Heart right ventricle (tissue), 16 donors: ENCODE results near the gene SEMA3D. TPM values are rescaled to one million over a fixed set of nuclear protein-coding genes. Genes with fewer than 3 reads are reported as not detected.

ENCODE experiments used
- ATAC-seq, 8 donors: fragments of 200-7000 bp; cut with Tn5 transposase; one replicate each; pipeline ENCODE4 v1.9.1; 2020; ENCODE audit warnings: mild to moderate bottlenecking in 8 of 8, moderate library complexity in 8 of 8, moderate number of reproducible peaks in 1 of 8
- DNase-seq, 2 donors: peaks; one replicate each; pipeline ENCODE4 v3.0.0-alpha.2; 2020
- H3K27ac ChIP-seq, 10 donors: fragments of 200-600 bp; sonication (generic) in 2 of 10; one replicate each; pipeline versions ENCODE4 v1.5.0 to v1.8.0; 2020 to 2022; ENCODE audit warnings: mild to moderate bottlenecking in 3 of 10
- H3K27me3 ChIP-seq, 7 donors: fragments of 200-600 bp; one replicate each; pipeline ENCODE4 v1.8.0; 2021 to 2022; ENCODE audit warnings: mild to moderate bottlenecking in 2 of 7
- H3K36me3 ChIP-seq, 9 donors: fragments of 200-600 bp; sonication (generic) in 1 of 9; one replicate each; pipeline versions ENCODE4 v1.5.0 to v1.8.0; 2020 to 2022; ENCODE audit warnings: mild to moderate bottlenecking in 2 of 9
- H3K4me1 ChIP-seq, 9 donors: fragments of 200-600 bp; sonication (generic) in 1 of 9; one replicate each; pipeline versions ENCODE4 v1.5.0 to v1.8.0; 2020 to 2022; ENCODE audit warnings: mild to moderate bottlenecking in 4 of 9
- H3K4me3 ChIP-seq, 10 donors: fragments of 200-600 bp; sonication (generic) in 2 of 10; one replicate each; pipeline versions ENCODE4 v1.5.0 to v1.8.0; 2020 to 2022; ENCODE audit warnings: mild to moderate bottlenecking in 7 of 10, moderate library complexity in 2 of 10
- H3K9me3 ChIP-seq, 11 donors: fragments of 200-600 bp in 10 of 11; sonication (generic) in 2 of 11; one replicate each; pipeline versions ENCODE4 v1.5.0 to v1.8.0; 2013 to 2022; ENCODE audit warnings: mild to moderate bottlenecking in 2 of 11, control low read depth in 1 of 11, moderate library complexity in 1 of 11
- CTCF ChIP-seq, 9 donors: fragments of 200-600 bp; sonication (generic) in 2 of 9; IDR thresholded peaks; one replicate each; pipeline versions ENCODE4 v1.5.0 to v1.8.0; 2021 to 2022; ENCODE audit warnings: antibody characterized with exemption in 9 of 9, mild to moderate bottlenecking in 5 of 9, moderate library complexity in 1 of 9
- WGBS, 2 donors: extraction: QIAGEN DNeasy Blood & Tissue Kit; methylation state at CpG; one replicate each; pipeline ENCODE4 v1.1.7; 2013; ENCODE audit warnings: inconsistent platforms in 1 of 2; 5-methylcytosine and 5-hydroxymethylcytosine counted together
- intact Hi-C, 10 donors: fragments of 100-400 bp; cut with DNase I; formaldehyde crosslinking; loops; one replicate each; pipeline versions ENCODE4 v1.11.1 to v1.14.2; 2022
- polyA plus RNA-seq, 2 donors: library from polyadenylated mRNA; stranded (reverse); fragments of 200-250 nt; gene quantifications; one replicate each; pipeline ENCODE4 v1.2.3, GENCODE V29; 2013
- total RNA-seq, 10 donors: library from RNA; stranded (reverse); fragmentation: NEBNext Ultra II Directional in 3 of 10; extraction: Animal tissue kit (Norgen Biotek cat#: 25700) in 3 of 10; gene quantifications; one replicate each; pipeline versions ENCODE4 v1.2.1 to v1.2.4, GENCODE V29; 2021 to 2023
- donor health status: Arrhythmogenic right ventricular cardiomyopathy.
- donor health status: ischemic (EF 13 %, LVEDD 7.1; RV severe dilation, severe dysfunction).
- donor health status: healthy with polysubstance abuse.
- donor health status: DM: no; HTN: yes; CAD: no.
- donor health status: DM: no; HTN: no; CAD: no.
- donor health status: ischemic (EF 25% LVEDD 6.9; RV normal size, moderate dysfunction).
- donor health status: ischemic (EF 25% LVEDD 5.7; RV mildly dilated, moderate dysfunction).
- donor health status: healthy.
- donor health status: DM: yes; HTN: yes; CAD: no.
- donor health status: Ischemic cardiomyopathy.
- donor health status: ischemic (EF 35%, LVEDD 5.7; RV mildly dilated, moderate dysfunction).
- donor health status: nonischemic (EF 11% LVEDD 7.7; RV severe dilation, severe dysfunction).
- donor health status: DM: yes; HTN: yes; CAD: no.
- donor health status: PGD.
- donor health status: ischemic (EF 29% LVEDD 5.4; RV normal size, mild dysfunction).
- donor health status: nonischemic (EF 23%, LVEDD 6.1; RV moderate dilation, normal function).

The SEMA3D gene
- total and polyA plus RNA-seq, 12 donors = 0.10 to 3.5 (median 0.86) TPM

DNA sequence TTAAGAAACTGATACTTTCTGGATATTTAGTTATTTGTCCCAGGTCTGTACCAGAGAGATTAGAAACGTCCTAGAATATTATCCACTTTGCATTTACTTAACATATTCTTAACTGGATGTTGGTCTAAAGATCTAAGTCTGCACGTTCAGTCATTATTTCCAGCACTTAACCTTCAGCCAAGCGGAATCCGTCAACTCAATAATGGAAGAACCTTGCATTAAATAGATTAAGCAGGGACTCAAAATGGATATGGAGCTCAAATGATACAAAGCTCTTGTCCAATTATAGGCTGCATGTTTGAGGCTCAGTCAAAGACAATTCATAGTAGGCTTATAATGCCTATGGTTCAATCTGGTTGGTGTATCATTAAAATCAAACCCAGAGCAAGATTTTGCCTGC is 162.9 kb downstream of the SEMA3D start:
- H3K27me3 ChIP-seq = no peaks in the 10 kb centered on the region
- no peak for ATAC-seq
- no peak overlapping the region for H3K27ac ChIP-seq
- H3K9me3 ChIP-seq = no peaks in the 10 kb centered on the region
- TF ChIP-seq CTCF (IDR thresholded peaks at IDR 0.05) = no peak
- intact Hi-C loops = loop anchor here (1.0 to 10.0 kb wide), 15 partner anchors 109 to 1089 kb away; partner anchors contain the start of gene SEMA3A (in 2 of the 10)
- peaks cover 0 to 9% (median 0%) of the 10 kb centered on the region in 9 donors for H3K4me1 ChIP-seq
- no peak overlapping the region for H3K4me3 ChIP-seq
- H3K36me3 ChIP-seq = no peaks in the 10 kb centered on the region
- 74 to 79% methylated on average over 4 of the region's 4 CpGs for WGBS, 2 donors
- DNase-seq = no peak

DNA sequence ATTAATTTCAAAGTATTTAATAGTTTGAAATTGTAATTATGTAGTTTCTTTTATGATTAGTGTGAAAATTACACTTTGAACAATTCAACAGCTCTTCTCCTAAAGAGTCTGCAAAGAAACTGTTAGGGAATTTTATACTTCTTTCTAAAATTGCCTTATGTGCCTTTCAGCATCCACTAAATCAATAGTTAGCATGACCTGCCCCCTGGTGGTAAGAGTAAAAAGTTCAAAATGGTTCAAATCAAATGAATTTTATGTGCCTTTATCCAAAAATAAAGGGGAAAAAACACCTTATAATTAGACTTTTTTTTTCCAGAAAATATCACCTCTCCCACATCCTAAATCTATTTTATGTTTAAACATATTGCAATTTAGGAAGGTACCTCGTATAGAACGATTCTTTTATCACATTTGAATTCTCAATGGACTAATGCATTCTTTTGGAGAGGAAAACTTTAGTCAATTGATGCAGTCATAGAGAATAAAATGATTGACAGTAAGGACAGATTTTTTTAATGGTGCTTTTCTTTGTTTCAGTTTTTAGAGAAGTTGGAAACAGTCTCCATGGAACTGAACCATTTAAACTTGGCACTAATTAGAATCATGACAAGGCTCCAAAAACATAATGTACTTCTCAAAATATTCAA is 163.7 kb downstream of the SEMA3D start:
- no peaks in the 10 kb centered on the region for H3K27me3 ChIP-seq
- peaks cover 0 to 9% (median 0%) of the 10 kb centered on the region in 9 donors for H3K4me1 ChIP-seq
- peak; percentile 55 to 87 (median 69) for TF ChIP-seq CTCF (IDR thresholded peaks at IDR 0.05)
- no peak overlapping the region for H3K27ac ChIP-seq
- no peaks in the 10 kb centered on the region for H3K9me3 ChIP-seq
- ATAC-seq = peak in 1 of 8 donors; percentile 43
- peak in 1 of 2 donors; percentile 46 for DNase-seq
- no peaks in the 10 kb centered on the region for H3K36me3 ChIP-seq
- H3K4me3 ChIP-seq = no peak overlapping the region
- 10 to 17% methylated on average over 2 of the region's 2 CpGs for WGBS, 2 donors
- intact Hi-C loops = loop anchor here (1.0 to 10.0 kb wide), 15 partner anchors 108 to 1088 kb away; partner anchors contain the start of gene SEMA3A (in 2 of the 10)

- Histone ChIP-seq H3K36me3 (no peaks in the 10 kb centered on the region), H3K4me1 (peaks cover 0 to 9% (median 0%) of the 10 kb centered on the region in 9 donors), H3K27me3 (no peaks in the 10 kb centered on the region), H3K27ac (no peak overlapping the region), H3K4me3 (no peak overlapping the region), H3K9me3 (no peaks in the 10 kb centered on the region)
- no peak for DNase-seq
- no peak for ATAC-seq
- intact Hi-C loops = loop anchor here (2.0 to 10.0 kb wide), 12 partner anchors 107 to 1087 kb away; partner anchors contain the start of gene SEMA3A (in 2 of the 10)
- TF ChIP-seq CTCF (IDR thresholded peaks at IDR 0.05) = no peak
- WGBS, 2 donors = 69 to 71% methylated on average over 5 of the region's 5 CpGs
Observed at GRCh38 chr7:85022064-85022697, 164.7 kb downstream of the SEMA3D start.

DNA sequence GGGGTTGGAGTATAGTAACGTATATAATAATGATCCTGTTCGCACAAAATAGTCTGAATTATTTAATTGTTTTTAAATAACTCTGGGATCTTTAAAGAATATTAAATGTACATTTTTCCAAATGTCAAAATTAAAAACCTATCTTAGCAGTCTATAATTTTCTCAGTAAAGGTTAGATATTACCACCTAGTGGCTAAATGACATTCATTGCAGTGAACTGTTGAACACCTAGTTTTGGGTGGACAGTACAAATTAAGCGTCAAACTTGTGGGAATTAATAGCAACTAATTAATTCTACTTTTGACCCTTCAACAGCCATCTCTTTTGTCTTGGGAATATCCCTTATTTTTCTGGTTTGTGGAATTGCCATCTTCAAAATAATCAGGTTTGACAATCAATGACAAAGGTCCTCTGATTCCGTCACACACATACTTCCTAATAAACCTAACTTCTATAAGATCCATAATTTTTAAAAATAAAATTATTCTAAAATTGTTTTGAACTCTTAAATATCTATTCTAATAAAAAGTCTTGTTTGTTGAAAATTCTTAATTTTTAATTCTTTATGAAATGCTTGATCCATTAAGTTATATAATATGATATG is 165.7 kb downstream of the SEMA3D start:
- TF ChIP-seq CTCF (IDR thresholded peaks at IDR 0.05) = peak in 7 of 9 donors; percentile 41 to 61 (median 51)
- WGBS, 2 donors = 89% methylated on average over 4 of the region's 4 CpGs
- H3K36me3 ChIP-seq = no peaks in the 10 kb centered on the region
- H3K27me3 ChIP-seq = no peaks in the 10 kb centered on the region
- H3K27ac ChIP-seq = no peak overlapping the region
- DNase-seq (no peak), ATAC-seq (no peak)
- peaks cover 0 to 9% (median 0%) of the 10 kb centered on the region in 9 donors for H3K4me1 ChIP-seq
- no peak overlapping the region for H3K4me3 ChIP-seq
- no peaks in the 10 kb centered on the region for H3K9me3 ChIP-seq
- intact Hi-C loops = loop anchor here in 9 of 10 donors (5.0 to 10.0 kb wide), 8 partner anchors 406 to 1086 kb away; partner anchors contain the start of gene SEMA3A (in 2 of the 9)
